Neuronal stem cell (in vitro differentiated cells): Measurements from ENCODE around the gene PLCD3.
A peak's percentile ranks its signal among the peaks of the same experiment; 100 is the strongest.

Experiments used
- DNase-seq: peaks from one replicate; pipeline ENCODE4 v3.0.0-alpha.2; 2013; ENCODE audit warnings: low spot score
- H2AFZ ChIP-seq: one replicate; pipeline ENCODE4 v1.6.1; 2013; ENCODE audit warnings: mild to moderate bottlenecking, low read length, inconsistent platforms
- H2AK5ac ChIP-seq: 2 replicates; pipeline ENCODE4 v1.6.1; 2013; ENCODE audit warnings: low read depth, mild to moderate bottlenecking, inconsistent platforms, low read length, moderate library complexity, mixed read lengths
- H2BK120ac ChIP-seq: 2 replicates; pipeline ENCODE4 v1.6.1; 2013; ENCODE audit warnings: low read depth, mild to moderate bottlenecking, inconsistent platforms, low read length, moderate library complexity, mixed read lengths
- H2BK12ac ChIP-seq: one replicate; pipeline ENCODE4 v1.6.1; 2013; ENCODE audit warnings: low read length, inconsistent platforms
- H2BK15ac ChIP-seq: 2 replicates; pipeline ENCODE4 v1.6.1; 2013; ENCODE audit warnings: mild to moderate bottlenecking, low read length, inconsistent platforms, mixed read lengths
- H2BK5ac ChIP-seq: one replicate; pipeline ENCODE4 v1.6.1; 2013; ENCODE audit warnings: inconsistent platforms, mild to moderate bottlenecking, low read length, moderate library complexity
- H3K14ac ChIP-seq: one replicate; pipeline ENCODE4 v1.6.1; 2013; ENCODE audit warnings: low read length, inconsistent platforms
- H3K18ac ChIP-seq: 2 replicates; pipeline ENCODE4 v1.6.1; 2013; ENCODE audit warnings: low read length, inconsistent platforms
- H3K23ac ChIP-seq: 2 replicates; pipeline ENCODE4 v1.6.1; 2013; ENCODE audit warnings: low read depth, mild to moderate bottlenecking, mixed read lengths, low read length, inconsistent platforms; ENCODE audit not compliant: poor library complexity
- H3K27ac ChIP-seq: replicated peaks from 3 replicates; pipeline ENCODE4 v1.5.1; 2013; ENCODE audit warnings: low read length, inconsistent platforms
- H3K27me3 ChIP-seq, 3 experiments: 2 replicates each; pipeline ENCODE4 v1.6.1; 2013; ENCODE audit warnings: low read length in 3 of 3, mild to moderate bottlenecking in 2 of 3, inconsistent platforms in 1 of 3, low read depth in 1 of 3, mixed read lengths in 1 of 3, moderate library complexity in 1 of 3; ENCODE audit not compliant: control insufficient read depth in 3 of 3, insufficient read depth in 3 of 3
- H3K36me3 ChIP-seq, 2 donors: replicated peaks in 1 of 2; 2 replicates each; pipeline ENCODE4 v1.6.1; 2013; ENCODE audit warnings: low read length in 2 of 2; ENCODE audit not compliant: control insufficient read depth in 2 of 2, insufficient read depth in 2 of 2
- H3K4ac ChIP-seq: 2 replicates; pipeline ENCODE4 v1.6.1; 2013; ENCODE audit warnings: inconsistent platforms, mild to moderate bottlenecking, low read length, moderate library complexity
- H3K4me1 ChIP-seq, 2 donors: 1 replicate in 1 of 2; 2 replicates in 1 of 2; pipeline ENCODE4 v1.6.1; 2013; ENCODE audit warnings: low read length in 2 of 2, low read depth in 1 of 2; ENCODE audit not compliant: control insufficient read depth in 2 of 2, insufficient read depth in 1 of 2
- H3K4me2 ChIP-seq: one replicate; pipeline ENCODE4 v1.6.1; 2013; ENCODE audit warnings: mild to moderate bottlenecking, low read length, inconsistent platforms; ENCODE audit not compliant: insufficient read depth, poor library complexity, severe bottlenecking
- H3K4me3 ChIP-seq, 2 donors: 2 replicates each; pipeline ENCODE4 v1.5.1; 2013; ENCODE audit warnings: low read length in 2 of 2, mild to moderate bottlenecking in 2 of 2, inconsistent platforms in 1 of 2, moderate library complexity in 1 of 2
- H3K79me1 ChIP-seq: one replicate; pipeline ENCODE4 v1.6.1; 2013; ENCODE audit warnings: low read depth, mild to moderate bottlenecking, inconsistent platforms, low read length, moderate library complexity
- H3K9ac ChIP-seq: one replicate; pipeline ENCODE4 v1.6.1; 2013; ENCODE audit warnings: mild to moderate bottlenecking, low read depth, low read length, inconsistent platforms; ENCODE audit not compliant: poor library complexity
- H3K9me3 ChIP-seq, 2 donors: replicated peaks in 1 of 2; 2 replicates each; pipeline versions ENCODE3 to v1.6.1; 2013; ENCODE audit warnings: low read length in 2 of 2, mild to moderate bottlenecking in 2 of 2, inconsistent platforms in 1 of 2, low read depth in 1 of 2, mixed read lengths in 1 of 2, moderate library complexity in 1 of 2; ENCODE audit not compliant: control insufficient read depth in 2 of 2, insufficient read depth in 1 of 2
- H4K8ac ChIP-seq: one replicate; pipeline ENCODE4 v1.6.1; 2013; ENCODE audit warnings: low read depth, mild to moderate bottlenecking, inconsistent platforms, low read length, moderate library complexity
- H4K91ac ChIP-seq: one replicate; pipeline ENCODE4 v1.6.1; 2013; ENCODE audit warnings: low read length, low read depth, mild to moderate bottlenecking, inconsistent platforms; ENCODE audit not compliant: poor library complexity
- WGBS, 2 donors: extraction: QIAGEN DNeasy Blood & Tissue Kit; methylation state at CpG; one replicate each; pipeline ENCODE4 v1.1.7; 2013; ENCODE audit warnings: missing lambda C conversion rate in 2 of 2, mixed read lengths in 1 of 2; ENCODE audit not compliant: insufficient read length in 2 of 2, insufficient replicate concordance in 1 of 2; ENCODE audit errors: extremely low coverage in 2 of 2; 5-methylcytosine and 5-hydroxymethylcytosine counted together

Gene PLCD3

GRCh38 chr17:45106096-45106495 lies 26.2 kb downstream of the PLCD3 start:
- H3K36me3 ChIP-seq, result peaks cover 66 to 83% of the 10 kb centered on the region in 2 donors
- no peaks in the 10 kb centered on the region for H3K27me3 ChIP-seq
- no peak overlapping the region for H3K27ac ChIP-seq
- no peak overlapping the region for H2AK5ac ChIP-seq
- H3K9me3 ChIP-seq, result no peaks in the 10 kb centered on the region
- no peak overlapping the region for H3K14ac ChIP-seq
- peak overlapping the region; percentile 10 for H2BK5ac ChIP-seq
- H3K4ac ChIP-seq, result no peak overlapping the region
- peaks cover under 1 to 14% of the 10 kb centered on the region in 2 donors for H3K4me1 ChIP-seq
- H2AFZ ChIP-seq, result no peak overlapping the region
- H3K4me2 ChIP-seq, result no peak overlapping the region
- H2BK15ac ChIP-seq, result no peak overlapping the region
- peaks cover 4% of the 10 kb centered on the region for H3K79me1 ChIP-seq
- H3K4me3 ChIP-seq, result no peak overlapping the region
- no peak overlapping the region for H3K9ac ChIP-seq
- H4K91ac ChIP-seq, result no peak overlapping the region
- no peak overlapping the region for H2BK120ac ChIP-seq
- no peak for DNase-seq
- no peak overlapping the region for H2BK12ac ChIP-seq
- H3K18ac ChIP-seq, result no peak overlapping the region
- no peak overlapping the region for H3K23ac ChIP-seq
- H4K8ac ChIP-seq, result no peak overlapping the region
- no CpG with 5 or more reads among the region's 5 CpGs for WGBS, 2 donors

GRCh38 chr17:45104907-45105624 lies 27.2 kb downstream of the PLCD3 start:
- H3K79me1 ChIP-seq, result peaks cover 4% of the 10 kb centered on the region
- no peak overlapping the region for H3K14ac ChIP-seq
- no peak overlapping the region for H2BK120ac ChIP-seq
- WGBS, 2 donors, result no CpG with 5 or more reads among the region's 17 CpGs
- no peak overlapping the region for H3K23ac ChIP-seq
- no peak overlapping the region for H2AK5ac ChIP-seq
- no peak overlapping the region for H2BK12ac ChIP-seq
- no peaks in the 10 kb centered on the region for H3K9me3 ChIP-seq
- DNase-seq, result no peak
- H3K18ac ChIP-seq, result no peak overlapping the region
- H3K27me3 ChIP-seq, result no peaks in the 10 kb centered on the region
- peaks cover 66 to 86% of the 10 kb centered on the region in 2 donors for H3K36me3 ChIP-seq
- no peak overlapping the region for H3K4me2 ChIP-seq
- H3K4ac ChIP-seq, result no peak overlapping the region
- no peak overlapping the region for H3K27ac ChIP-seq
- no peak overlapping the region for H3K9ac ChIP-seq
- H3K4me1 ChIP-seq, result peaks cover 0 to 14% of the 10 kb centered on the region in 2 donors
- H2AFZ ChIP-seq, result no peak overlapping the region
- no peak overlapping the region for H2BK5ac ChIP-seq
- H2BK15ac ChIP-seq, result no peak overlapping the region
- H4K91ac ChIP-seq, result no peak overlapping the region
- no peak overlapping the region for H3K4me3 ChIP-seq
- H4K8ac ChIP-seq, result no peak overlapping the region

- Histone ChIP-seq H4K8ac (no peak overlapping the region), H3K9me3 (no peaks in the 10 kb centered on the region), H3K18ac (no peak overlapping the region), H3K23ac (no peak overlapping the region), H3K4me2 (no peak overlapping the region), H3K27ac (no peak overlapping the region), H2BK5ac (no peak overlapping the region), H2BK12ac (no peak overlapping the region), H4K91ac (no peak overlapping the region), H3K4me3 (no peak overlapping the region), H3K27me3 (no peaks in the 10 kb centered on the region), H3K4me1 (peaks cover 0 to 14% of the 10 kb centered on the region in 2 donors), H2BK120ac (no peak overlapping the region), H3K4ac (no peak overlapping the region), H3K36me3 (peaks cover 69 to 92% of the 10 kb centered on the region in 2 donors), H3K9ac (no peak overlapping the region), H2BK15ac (no peak overlapping the region), H3K79me1 (peaks cover 4% of the 10 kb centered on the region), H2AK5ac (no peak overlapping the region), H3K14ac (no peak overlapping the region), H2AFZ (no peak overlapping the region)
- no peak for DNase-seq
- WGBS, 2 donors, result no CpG with 5 or more reads among the region's 6 CpGs
Observed at GRCh38 chr17:45104497-45104896, 27.8 kb downstream of the PLCD3 start.

- no peak overlapping the region for H3K18ac ChIP-seq
- H3K27me3 ChIP-seq, result no peaks in the 10 kb centered on the region
- no peak overlapping the region for H2BK120ac ChIP-seq
- no peak for DNase-seq
- H3K36me3 ChIP-seq, result peaks cover 69 to 93% of the 10 kb centered on the region in 2 donors
- no peaks in the 10 kb centered on the region for H3K9me3 ChIP-seq
- H3K4me1 ChIP-seq, result peaks cover 0 to 14% of the 10 kb centered on the region in 2 donors
- no CpG with 5 or more reads among the region's 8 CpGs for WGBS, 2 donors
- H2BK5ac ChIP-seq, result no peak overlapping the region
- H3K23ac ChIP-seq, result no peak overlapping the region
- no peak overlapping the region for H4K8ac ChIP-seq
- no peak overlapping the region for H2BK12ac ChIP-seq
- no peak overlapping the region for H2AK5ac ChIP-seq
- peaks cover 4% of the 10 kb centered on the region for H3K79me1 ChIP-seq
- no peak overlapping the region for H3K4me2 ChIP-seq
- H4K91ac ChIP-seq, result no peak overlapping the region
- no peak overlapping the region for H3K27ac ChIP-seq
- no peak overlapping the region for H3K4ac ChIP-seq
- H3K14ac ChIP-seq, result no peak overlapping the region
- H3K9ac ChIP-seq, result no peak overlapping the region
- H2BK15ac ChIP-seq, result no peak overlapping the region
- H2AFZ ChIP-seq, result no peak overlapping the region
- no peak overlapping the region for H3K4me3 ChIP-seq
Observed at GRCh38 chr17:45104029-45104428, 28.3 kb downstream of the PLCD3 start.
